Osteocyte (in vitro differentiated cells): ENCODE data around the gene ALG8. TPM values are rescaled to one million over a fixed set of nuclear protein-coding genes. Genes with fewer than 3 reads are reported as not detected.
"Not testable (repeated sequence)": the region's sequence is repeated elsewhere in the genome, so short reads cannot be mapped to it uniquely, and the experiment has no call there.

ENCODE experiments used
- DNase-seq: peaks from one replicate; pipeline ENCODE4 v3.0.0; 2021; ENCODE audit warnings: mixed read lengths; ENCODE audit not compliant: unreplicated experiment; ENCODE audit errors: extremely low spot score
- H3K27ac Mint-ChIP-seq: one replicate; pipeline ENCODE4 v1.8.0; 2021; ENCODE audit warnings: mild to moderate bottlenecking, mixed read lengths; ENCODE audit not compliant: unreplicated experiment
- H3K27me3 Mint-ChIP-seq: one replicate; pipeline ENCODE4 v1.8.0; 2021; ENCODE audit warnings: mixed read lengths; ENCODE audit not compliant: unreplicated experiment
- H3K36me3 Mint-ChIP-seq: one replicate; pipeline ENCODE4 v1.8.0; 2021; ENCODE audit warnings: mixed read lengths; ENCODE audit not compliant: unreplicated experiment
- H3K4me1 Mint-ChIP-seq: one replicate; pipeline ENCODE4 v1.8.0; 2021; ENCODE audit warnings: mixed read lengths; ENCODE audit not compliant: unreplicated experiment
- H3K4me3 Mint-ChIP-seq: one replicate; pipeline ENCODE4 v1.8.0; 2021; ENCODE audit warnings: mild to moderate bottlenecking, moderate library complexity, mixed read lengths; ENCODE audit not compliant: unreplicated experiment
- H3K9me3 Mint-ChIP-seq: one replicate; pipeline ENCODE4 v1.8.0; 2021; ENCODE audit warnings: mixed read lengths; ENCODE audit not compliant: unreplicated experiment
- total RNA-seq: library from RNA; stranded (reverse); gene quantifications from 2 replicates; pipeline ENCODE4 v1.2.1, GENCODE V29; 2021
- TF ChIP-seq, protein P1 (sequence below): fragments of 200-600 bp; sonication (generic); IDR thresholded peaks from 2 replicates; pipeline ENCODE4 v1.5.0; 2021; ENCODE audit warnings: antibody characterized with exemption, mild to moderate bottlenecking, moderate library complexity

The ALG8 gene
- total RNA-seq, 1 donor from 2014 or later: 35.1 TPM

DNA sequence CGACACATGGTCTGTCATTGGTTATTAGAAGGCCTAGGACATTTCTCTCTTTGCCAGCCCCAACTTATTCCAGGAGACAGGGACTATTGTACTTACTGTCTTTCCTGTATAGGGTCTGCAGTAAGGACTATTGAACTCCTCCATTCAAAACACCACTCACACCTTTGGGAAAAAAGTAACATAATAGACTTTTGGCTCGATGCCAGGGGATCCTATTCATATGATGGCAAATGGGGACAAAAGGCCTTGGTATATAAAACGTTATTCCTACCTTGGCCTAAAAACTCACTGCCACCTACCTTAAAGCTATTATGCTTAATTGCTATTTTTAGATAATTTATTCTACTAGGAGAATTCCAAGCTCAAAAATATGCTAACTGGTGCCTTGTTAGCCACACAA lies 53.5 kb downstream of the ALG8 start:
- no peaks in the 10 kb centered on the region for H3K9me3 Mint-ChIP-seq
- no peaks in the 10 kb centered on the region for H3K27me3 Mint-ChIP-seq
- H3K4me1 Mint-ChIP-seq: peaks cover under 1% of the 10 kb centered on the region
- DNase-seq: no peak
- no peaks in the 10 kb centered on the region for H3K36me3 Mint-ChIP-seq
- TF ChIP-seq, protein P1, sequence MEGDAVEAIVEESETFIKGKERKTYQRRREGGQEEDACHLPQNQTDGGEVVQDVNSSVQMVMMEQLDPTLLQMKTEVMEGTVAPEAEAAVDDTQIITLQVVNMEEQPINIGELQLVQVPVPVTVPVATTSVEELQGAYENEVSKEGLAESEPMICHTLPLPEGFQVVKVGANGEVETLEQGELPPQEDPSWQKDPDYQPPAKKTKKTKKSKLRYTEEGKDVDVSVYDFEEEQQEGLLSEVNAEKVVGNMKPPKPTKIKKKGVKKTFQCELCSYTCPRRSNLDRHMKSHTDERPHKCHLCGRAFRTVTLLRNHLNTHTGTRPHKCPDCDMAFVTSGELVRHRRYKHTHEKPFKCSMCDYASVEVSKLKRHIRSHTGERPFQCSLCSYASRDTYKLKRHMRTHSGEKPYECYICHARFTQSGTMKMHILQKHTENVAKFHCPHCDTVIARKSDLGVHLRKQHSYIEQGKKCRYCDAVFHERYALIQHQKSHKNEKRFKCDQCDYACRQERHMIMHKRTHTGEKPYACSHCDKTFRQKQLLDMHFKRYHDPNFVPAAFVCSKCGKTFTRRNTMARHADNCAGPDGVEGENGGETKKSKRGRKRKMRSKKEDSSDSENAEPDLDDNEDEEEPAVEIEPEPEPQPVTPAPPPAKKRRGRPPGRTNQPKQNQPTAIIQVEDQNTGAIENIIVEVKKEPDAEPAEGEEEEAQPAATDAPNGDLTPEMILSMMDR: no peak
- H3K27ac Mint-ChIP-seq: no peak overlapping the region
- no peak overlapping the region for H3K4me3 Mint-ChIP-seq

DNA sequence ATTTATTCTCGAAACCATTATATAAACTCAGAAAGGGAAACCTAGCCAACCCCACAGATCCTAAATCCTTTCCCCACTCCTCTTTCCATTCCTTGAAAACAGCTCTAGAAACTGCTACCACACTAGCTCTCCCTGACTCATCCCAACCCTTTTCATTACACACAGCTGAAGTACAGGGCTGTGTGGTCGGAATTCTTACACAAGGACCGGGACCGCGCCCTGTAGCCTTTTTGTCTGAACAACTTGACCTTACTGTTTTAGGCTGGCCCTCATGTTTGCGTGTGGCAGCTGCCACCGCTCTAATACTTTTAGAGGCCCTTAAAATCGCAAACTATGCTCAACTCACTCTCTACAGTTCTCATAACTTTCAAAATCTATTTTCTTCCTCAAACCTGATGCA lies 54.9 kb downstream of the ALG8 start:
- not testable (repeated sequence) for H3K27me3 Mint-ChIP-seq, H3K36me3 Mint-ChIP-seq, H3K4me3 Mint-ChIP-seq, DNase-seq, H3K9me3 Mint-ChIP-seq, H3K27ac Mint-ChIP-seq, H3K4me1 Mint-ChIP-seq

DNA sequence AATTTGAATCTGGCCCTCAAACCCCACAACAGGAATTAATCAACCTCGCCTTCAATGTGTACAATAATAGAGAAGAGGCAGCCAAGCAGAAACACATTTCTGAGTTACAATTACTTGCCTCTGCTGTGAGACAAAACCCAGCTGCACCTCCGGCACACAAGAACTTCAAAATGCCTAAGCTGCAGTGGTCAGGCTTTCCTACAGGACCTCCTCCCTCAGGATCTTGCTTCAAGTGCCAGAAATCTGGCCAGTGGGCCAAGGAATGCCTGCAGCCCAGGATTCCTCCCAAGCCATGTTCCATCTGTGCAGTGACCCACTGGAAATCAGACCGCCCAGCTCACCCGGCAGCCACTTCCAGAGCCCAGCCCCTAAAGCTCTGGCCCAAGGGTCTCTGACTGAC lies 56.4 kb downstream of the ALG8 start:
- Mint-ChIP-seq H3K27ac (no peak overlapping the region), H3K9me3 (no peaks in the 10 kb centered on the region), H3K27me3 (no peaks in the 10 kb centered on the region), H3K4me1 (peaks cover 12% of the 10 kb centered on the region), H3K36me3 (no peaks in the 10 kb centered on the region), H3K4me3 (no peak overlapping the region)
- TF ChIP-seq, protein P1: no peak
- no peak for DNase-seq

DNA sequence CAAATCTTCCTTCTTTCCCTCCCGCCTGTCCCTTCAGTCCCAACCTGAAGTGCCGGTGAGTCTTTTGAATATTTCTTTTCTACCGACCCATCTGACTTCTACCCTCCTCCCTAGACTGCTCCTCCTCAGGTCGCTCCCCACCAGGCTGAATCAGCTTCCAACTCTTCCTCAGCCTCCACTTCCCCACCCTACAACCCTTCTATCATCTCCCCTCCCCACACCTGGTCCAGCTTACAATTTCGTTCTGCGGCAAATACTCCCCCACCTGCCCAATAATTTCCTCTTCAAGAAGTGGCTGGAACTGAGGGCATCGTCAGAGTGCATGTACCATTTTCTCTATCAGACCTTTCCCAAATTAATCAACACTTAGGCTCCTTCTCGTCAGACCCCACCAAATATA lies 57.3 kb downstream of the ALG8 start:
- Mint-ChIP-seq H3K4me3 (no peak overlapping the region), H3K4me1 (peaks cover 20% of the 10 kb centered on the region), H3K27ac (no peak overlapping the region)

DNA sequence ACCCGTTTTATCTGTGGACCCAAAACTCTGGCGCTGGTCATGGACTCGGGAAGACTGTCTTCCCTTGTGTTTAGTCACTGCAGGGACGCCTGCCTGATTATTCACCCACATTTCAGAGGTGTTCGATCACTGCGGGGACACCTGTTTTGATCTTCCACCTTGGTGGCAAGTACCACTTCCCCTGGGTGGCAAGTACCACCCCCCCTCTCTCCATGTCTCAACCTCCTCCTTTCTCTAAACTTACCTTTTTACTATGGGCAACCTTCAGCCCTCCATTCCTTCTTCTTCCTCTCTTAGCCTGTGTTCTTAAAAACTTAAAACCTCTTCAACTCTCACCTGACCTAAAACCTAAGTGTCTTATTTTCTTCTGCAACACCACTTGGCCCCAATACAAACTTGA lies 57.8 kb downstream of the ALG8 start:
- Mint-ChIP-seq H3K4me3 (no peak overlapping the region), H3K4me1 (peaks cover 23% of the 10 kb centered on the region), H3K27ac (no peak overlapping the region), H3K27me3 (no peaks in the 10 kb centered on the region), H3K9me3 (no peaks in the 10 kb centered on the region), H3K36me3 (no peaks in the 10 kb centered on the region)
- TF ChIP-seq, protein P1: no peak
- no peak for DNase-seq

More for the DNA sequence above, 57.3 kb downstream of the ALG8 start:
- H3K27me3 Mint-ChIP-seq: no peaks in the 10 kb centered on the region
- no peaks in the 10 kb centered on the region for H3K36me3 Mint-ChIP-seq
- TF ChIP-seq, protein P1: no peak
- no peaks in the 10 kb centered on the region for H3K9me3 Mint-ChIP-seq
- DNase-seq: no peak
